Inferior parietal cortex (tissue), 1 donor: ENCODE data around the gene ATP7A.
A peak's percentile ranks its signal among the peaks of the same experiment; 100 is the strongest.

ENCODE experiments used
- DNase-seq: peaks from one replicate; pipeline ENCODE4 v3.0.0-alpha.2; 2016; ENCODE audit errors: extremely low spot score

The ATP7A gene

GRCh38 chrX:77945910-77946545 is 35.5 kb downstream of the ATP7A start:
- DNase-seq: no peak

DNA sequence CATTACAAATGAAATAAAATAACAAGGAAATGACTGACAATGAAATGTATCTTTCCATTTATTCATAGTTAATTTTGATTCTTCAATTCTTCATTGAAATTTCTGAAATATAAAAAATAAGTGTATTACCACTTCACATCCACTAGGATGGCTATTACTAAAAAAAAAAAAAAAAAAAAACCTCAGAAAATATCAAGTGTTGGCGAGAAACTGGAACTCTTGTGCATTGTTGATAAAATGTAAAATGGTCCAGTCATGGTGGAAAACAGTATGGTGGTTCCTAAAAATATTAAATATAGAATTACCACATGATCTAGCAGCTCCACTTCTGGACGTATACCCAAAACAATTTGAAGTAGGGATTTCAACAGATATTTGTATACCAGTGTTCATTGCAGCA is 36.1 kb downstream of the ATP7A start:
- no peak for DNase-seq

DNA sequence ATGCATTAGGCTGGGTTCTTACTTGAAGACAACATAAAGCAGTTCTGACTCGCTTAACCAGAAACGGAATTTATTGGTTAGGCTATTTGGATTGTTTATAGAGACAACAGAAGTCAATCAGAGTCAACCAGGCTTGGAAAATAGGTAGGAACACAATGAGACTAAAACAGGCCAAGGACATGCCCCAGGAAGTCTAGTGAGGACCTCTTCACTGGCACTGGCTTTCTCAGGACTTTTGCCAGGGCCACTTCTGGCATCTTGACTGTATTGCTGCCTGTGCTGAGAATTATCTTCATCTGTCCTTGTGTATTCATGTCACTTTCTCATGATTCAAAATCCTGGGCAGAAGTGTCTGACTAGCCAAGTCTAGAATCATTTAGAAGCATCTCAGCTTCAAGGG is 39.3 kb downstream of the ATP7A start:
- no peak for DNase-seq

- no peak for DNase-seq
Observed at GRCh38 chrX:77952173-77952572, 41.7 kb downstream of the ATP7A start.

DNA sequence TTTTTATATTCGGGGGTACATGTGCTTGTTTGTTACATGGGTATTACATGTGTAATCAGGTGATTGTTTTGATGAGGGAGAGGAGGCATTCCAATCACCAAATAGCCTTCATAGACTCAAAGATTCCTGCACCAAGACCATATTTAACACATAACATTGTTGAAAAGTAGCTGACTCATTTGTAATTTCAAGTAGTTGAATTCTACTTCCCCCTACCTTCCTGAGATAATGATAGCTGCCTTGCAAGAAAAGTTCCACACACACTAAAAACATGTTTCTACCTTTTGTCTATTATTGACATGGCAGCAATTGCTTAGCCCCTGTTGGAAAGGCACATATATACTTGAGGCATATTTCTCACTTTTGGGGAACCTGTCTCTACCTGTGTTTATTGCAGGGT is 42.8 kb downstream of the ATP7A start:
- DNase-seq: no peak

DNA sequence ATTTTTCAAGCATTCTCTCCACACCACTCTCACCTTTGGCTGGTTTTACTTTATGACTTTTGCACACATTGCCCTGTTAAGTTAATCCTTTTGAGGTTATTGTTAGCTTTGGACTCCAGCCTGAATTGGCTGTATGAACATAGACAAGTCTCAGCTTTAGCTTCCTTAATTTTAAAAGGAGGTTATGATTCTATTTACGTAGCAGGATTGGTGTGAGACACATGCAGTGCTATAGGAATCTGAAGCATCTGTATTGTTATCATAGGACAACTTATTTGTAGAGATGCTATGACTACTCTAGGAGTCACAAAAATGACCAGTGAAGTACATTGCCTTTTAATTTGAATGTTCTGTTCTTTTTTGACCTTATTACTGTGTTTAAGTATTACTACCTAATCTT is 43.2 kb downstream of the ATP7A start:
- DNase-seq: no peak

- DNase-seq: no peak
Observed at GRCh38 chrX:77960567-77960966, 50.1 kb downstream of the ATP7A start.

GRCh38 chrX:77961063-77961462 is 50.6 kb downstream of the ATP7A start:
- DNase-seq: no peak

- no peak for DNase-seq
Observed at GRCh38 chrX:77962068-77962902, 51.8 kb downstream of the ATP7A start.

GRCh38 chrX:77966361-77966760 is 55.9 kb downstream of the ATP7A start:
- no peak for DNase-seq

GRCh38 chrX:77967631-77968030 is 57.1 kb downstream of the ATP7A start:
- DNase-seq: no peak

DNA sequence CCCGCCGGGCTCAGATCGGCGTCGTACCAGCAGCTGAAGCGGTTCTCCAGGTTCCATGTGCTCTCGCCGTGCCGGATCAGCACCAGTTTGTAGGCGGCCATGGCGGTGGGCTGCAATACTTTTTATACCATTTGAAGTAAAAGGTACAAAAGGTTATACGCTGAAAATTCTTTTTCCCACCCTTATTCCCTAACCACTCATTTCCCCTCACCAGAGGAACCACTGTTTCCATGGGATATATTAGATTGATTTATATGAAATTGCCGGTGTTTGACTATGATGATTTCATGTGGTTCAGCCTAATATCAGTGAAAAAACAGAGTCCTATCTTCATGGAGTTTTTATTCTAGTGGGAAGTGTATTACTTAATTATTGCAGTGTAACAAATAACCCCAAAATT is 59.0 kb downstream of the ATP7A start, which contains the start of gene PGAM4:
TSS of gene PGAM4 (minus strand) at position 101 of the 400 bp plus-strand sequence. CDS start at position 101, 0 bp downstream.
- no peak for DNase-seq

DNA sequence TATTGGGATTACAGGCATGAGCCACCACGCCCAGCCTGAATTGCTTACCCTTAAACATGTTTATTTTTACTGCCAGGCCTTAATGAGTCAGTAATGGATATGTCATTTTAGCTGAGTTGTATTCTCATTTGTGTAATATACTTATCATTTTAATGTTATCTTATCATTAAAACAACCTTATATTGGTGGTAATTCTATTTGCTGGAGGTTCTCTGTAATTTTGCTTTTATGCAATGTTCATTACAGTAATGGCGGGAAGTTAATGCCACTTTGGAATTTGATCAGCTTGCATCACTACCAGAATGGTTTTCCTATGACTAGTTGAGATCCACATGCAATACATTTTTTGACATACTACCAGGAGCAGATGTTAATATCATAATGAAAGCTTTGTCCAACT is 65.3 kb downstream of the ATP7A start:
- no peak for DNase-seq

DNA sequence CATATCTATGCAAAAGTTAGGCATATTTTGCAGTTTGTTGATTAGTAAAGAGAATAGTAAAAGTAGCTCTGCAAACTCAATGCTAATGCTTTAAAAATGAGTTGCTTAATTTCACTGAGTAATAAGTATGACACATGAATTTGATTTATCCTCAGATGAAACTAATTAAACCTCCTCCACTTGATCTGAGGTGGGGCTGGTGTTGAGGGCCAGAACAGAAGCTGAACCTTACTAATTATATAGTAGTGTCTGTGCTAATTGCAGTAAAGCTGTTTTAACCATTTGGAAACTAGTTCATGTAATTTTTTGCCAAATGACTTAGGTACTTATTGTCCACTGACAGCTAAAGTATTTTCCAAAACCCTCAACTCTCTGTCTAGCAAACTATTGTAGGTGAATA is 66.6 kb downstream of the ATP7A start:
- no peak for DNase-seq

DNA sequence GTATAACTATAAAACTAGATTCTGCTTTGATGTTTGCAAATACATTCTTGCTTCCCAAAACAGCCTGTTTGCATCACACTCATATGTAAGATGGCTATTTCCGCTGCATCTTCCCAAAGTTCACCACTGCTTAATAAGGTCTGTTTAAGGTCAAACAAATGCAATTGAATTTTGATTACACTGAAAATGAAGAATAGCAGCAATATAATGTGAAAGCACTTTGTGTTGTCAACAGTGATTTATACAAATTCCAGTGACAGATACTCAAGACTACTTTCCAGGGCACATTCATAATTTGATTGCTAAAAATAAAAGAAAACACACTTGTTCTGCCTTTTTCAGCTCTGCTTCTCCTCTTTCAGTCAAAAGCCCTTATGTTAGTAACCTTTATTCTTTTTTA is 67.0 kb downstream of the ATP7A start:
- DNase-seq: no peak

GRCh38 chrX:77979870-77980269 is 69.4 kb downstream of the ATP7A start:
- no peak for DNase-seq

DNA sequence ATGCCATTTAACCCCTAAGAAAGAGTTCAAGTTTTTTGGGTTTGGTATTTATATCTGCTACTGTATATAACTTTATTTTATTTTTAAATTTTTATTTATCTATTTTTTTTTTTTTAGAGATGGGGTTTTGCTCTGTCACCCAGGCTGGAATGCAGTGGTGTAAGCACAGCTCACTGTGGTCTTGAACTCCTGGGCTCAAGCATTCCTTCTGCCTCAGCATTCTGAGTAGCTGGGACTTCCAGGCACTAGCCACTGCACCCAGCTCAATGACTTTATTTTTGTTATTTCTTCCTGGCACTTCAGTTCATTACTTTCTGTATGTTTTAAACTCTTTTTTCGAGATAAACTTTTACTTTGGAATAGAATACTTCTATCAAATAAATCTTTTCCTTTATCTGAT is 101.4 kb downstream of the ATP7A start:
- DNase-seq: no peak

- no peak for DNase-seq
Observed at GRCh38 chrX:78019586-78020483, 109.3 kb downstream of the ATP7A start.

DNA sequence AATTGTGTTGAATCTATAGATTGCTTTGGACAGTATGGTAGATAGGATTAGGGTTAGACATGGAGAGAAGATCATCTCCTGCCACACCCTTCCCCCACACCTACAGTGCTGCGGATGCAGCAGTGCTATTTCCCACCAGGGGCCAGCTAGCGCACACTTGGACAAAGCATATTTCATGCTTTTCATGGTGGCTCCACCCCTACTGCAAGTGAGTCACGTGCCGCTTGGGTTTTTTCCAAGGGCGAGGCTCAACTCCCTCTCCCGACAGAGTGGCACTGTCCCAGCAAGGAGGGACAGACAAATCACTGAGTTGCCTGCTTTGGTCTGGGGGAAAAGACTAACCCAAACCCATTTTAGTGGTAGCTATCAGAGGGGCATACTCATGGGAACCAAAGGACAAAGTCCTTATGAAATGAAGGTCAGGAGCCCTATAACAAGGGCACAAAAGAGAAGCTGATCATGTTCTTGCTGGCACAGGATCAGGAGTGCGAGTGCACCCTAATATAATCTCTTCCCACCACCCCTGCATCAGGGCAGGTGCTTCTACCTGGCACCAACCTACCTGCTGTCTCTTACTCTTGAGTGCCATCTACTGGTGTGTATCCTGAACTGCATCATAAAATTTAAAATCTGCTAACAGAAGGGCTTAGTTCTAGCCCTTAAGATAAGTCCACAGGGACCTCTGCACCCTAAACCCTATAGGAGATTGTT is 114.0 kb downstream of the ATP7A start:
- no peak for DNase-seq

DNA sequence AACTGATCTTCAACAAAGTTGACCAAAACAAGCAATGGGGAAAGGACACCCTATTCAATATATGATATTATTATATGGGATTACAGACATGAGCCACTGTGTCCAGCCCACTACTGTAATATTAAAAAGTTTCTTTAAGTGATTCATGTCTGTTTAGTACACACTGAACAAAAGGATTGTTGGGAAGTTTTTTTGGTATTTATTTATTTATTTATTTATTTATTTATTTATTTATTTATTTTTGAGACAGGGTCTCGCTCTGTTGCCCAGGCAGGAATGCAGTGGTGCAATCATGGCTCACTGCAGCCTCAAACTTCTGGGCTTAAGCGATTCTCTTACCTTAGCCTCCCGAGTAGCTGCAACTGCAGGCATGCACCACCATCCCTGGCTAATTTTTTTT is 117.3 kb downstream of the ATP7A start:
- no peak for DNase-seq

- peak; percentile 35 for DNase-seq
Observed at GRCh38 chrX:78029663-78030062, 119.2 kb downstream of the ATP7A start.

- DNase-seq: no peak
Observed at GRCh38 chrX:78035061-78035460, 124.6 kb downstream of the ATP7A start.
